SK-N-SH (cell line): ENCODE measurements around the gene COL23A1.

Source experiments
- CHD2 ChIP-seq: fragments of 150-350 bp; IDR thresholded peaks from 2 replicates; pipeline ENCODE4 v1.6.1; 2018; ENCODE audit warnings: low read length; ENCODE audit not compliant: partially characterized antibody
- EZH2phosphoT487 ChIP-seq: fragments of 200-600 bp; sonication (generic); IDR thresholded peaks from 2 replicates; pipeline ENCODE4 v1.6.1; 2017; ENCODE audit warnings: low read depth, mixed run types, mild to moderate bottlenecking, antibody characterized with exemption, moderate library complexity, borderline replicate concordance
- FOXM1 ChIP-seq: IDR thresholded peaks from 2 replicates; pipeline ENCODE4 v1.4.0; 2012; ENCODE audit warnings: low read depth, mild to moderate bottlenecking
- JUND ChIP-seq: IDR thresholded peaks from 2 replicates; pipeline ENCODE4 v1.4.0; 2012
- POLR2AphosphoS5 ChIP-seq: IDR thresholded peaks from 2 replicates; pipeline ENCODE4 v1.6.1; 2012; ENCODE audit warnings: low read depth, low read length
- RAD21 ChIP-seq: IDR thresholded peaks from 2 replicates; pipeline ENCODE4 v1.6.1; 2012; ENCODE audit warnings: mild to moderate bottlenecking, low read length
- RCOR1 ChIP-seq: fragments of 150-350 bp; IDR thresholded peaks from 2 replicates; pipeline ENCODE4 v1.6.1; 2017; ENCODE audit warnings: antibody characterized with exemption, low read length
- RFX5 ChIP-seq: IDR thresholded peaks from 2 replicates; pipeline ENCODE4 v1.6.1; 2012; ENCODE audit warnings: mild to moderate bottlenecking, improper control_type of control experiment, low read length
- RXRA ChIP-seq: IDR thresholded peaks from 2 replicates; pipeline ENCODE4 v1.4.0; 2012; ENCODE audit warnings: low read depth, mild to moderate bottlenecking, borderline replicate concordance
- TF ChIP-seq, protein P1 (sequence below): fragments of 200-600 bp; sonication (generic); IDR thresholded peaks from 2 replicates; pipeline ENCODE4 v1.6.1; 2017; ENCODE audit warnings: antibody characterized with exemption, mild to moderate bottlenecking, moderate library complexity
- TF ChIP-seq, protein P2 (sequence below): fragments of 150-350 bp; IDR thresholded peaks from 2 replicates; pipeline ENCODE4 v1.6.1; 2016; ENCODE audit warnings: mild to moderate bottlenecking, low read depth, low read length

- TF ChIP-seq FOXM1 (no peak), RXRA (no peak), RAD21 (no peak), RCOR1 (no peak), EZH2phosphoT487 (no peak), JUND (no peak), RFX5 (no peak), POLR2AphosphoS5 (peak; percentile 54), CHD2 (no peak)
- TF ChIP-seq, protein P1, sequence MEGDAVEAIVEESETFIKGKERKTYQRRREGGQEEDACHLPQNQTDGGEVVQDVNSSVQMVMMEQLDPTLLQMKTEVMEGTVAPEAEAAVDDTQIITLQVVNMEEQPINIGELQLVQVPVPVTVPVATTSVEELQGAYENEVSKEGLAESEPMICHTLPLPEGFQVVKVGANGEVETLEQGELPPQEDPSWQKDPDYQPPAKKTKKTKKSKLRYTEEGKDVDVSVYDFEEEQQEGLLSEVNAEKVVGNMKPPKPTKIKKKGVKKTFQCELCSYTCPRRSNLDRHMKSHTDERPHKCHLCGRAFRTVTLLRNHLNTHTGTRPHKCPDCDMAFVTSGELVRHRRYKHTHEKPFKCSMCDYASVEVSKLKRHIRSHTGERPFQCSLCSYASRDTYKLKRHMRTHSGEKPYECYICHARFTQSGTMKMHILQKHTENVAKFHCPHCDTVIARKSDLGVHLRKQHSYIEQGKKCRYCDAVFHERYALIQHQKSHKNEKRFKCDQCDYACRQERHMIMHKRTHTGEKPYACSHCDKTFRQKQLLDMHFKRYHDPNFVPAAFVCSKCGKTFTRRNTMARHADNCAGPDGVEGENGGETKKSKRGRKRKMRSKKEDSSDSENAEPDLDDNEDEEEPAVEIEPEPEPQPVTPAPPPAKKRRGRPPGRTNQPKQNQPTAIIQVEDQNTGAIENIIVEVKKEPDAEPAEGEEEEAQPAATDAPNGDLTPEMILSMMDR, result no peak
- TF ChIP-seq, protein P2, sequence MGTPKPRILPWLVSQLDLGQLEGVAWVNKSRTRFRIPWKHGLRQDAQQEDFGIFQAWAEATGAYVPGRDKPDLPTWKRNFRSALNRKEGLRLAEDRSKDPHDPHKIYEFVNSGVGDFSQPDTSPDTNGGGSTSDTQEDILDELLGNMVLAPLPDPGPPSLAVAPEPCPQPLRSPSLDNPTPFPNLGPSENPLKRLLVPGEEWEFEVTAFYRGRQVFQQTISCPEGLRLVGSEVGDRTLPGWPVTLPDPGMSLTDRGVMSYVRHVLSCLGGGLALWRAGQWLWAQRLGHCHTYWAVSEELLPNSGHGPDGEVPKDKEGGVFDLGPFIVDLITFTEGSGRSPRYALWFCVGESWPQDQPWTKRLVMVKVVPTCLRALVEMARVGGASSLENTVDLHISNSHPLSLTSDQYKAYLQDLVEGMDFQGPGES, result no peak
These were observed 382.8 kb downstream of the COL23A1 start for GRCh38 chr5:178207183-178207916.
